NCI-H510A treated with DMSO at 0.1 percent for 48 hours (cell line): ENCODE measurements around the gene FGF7.
"Not testable (repeated sequence)": the region's sequence is repeated elsewhere in the genome, so short reads cannot be mapped to it uniquely, and the experiment has no call there.

Experiments used
- DNase-seq: peaks from one replicate; lab custom pipeline; 2025; lab: John Stamatoyannopoulos, UW

The FGF7 gene, protein sequence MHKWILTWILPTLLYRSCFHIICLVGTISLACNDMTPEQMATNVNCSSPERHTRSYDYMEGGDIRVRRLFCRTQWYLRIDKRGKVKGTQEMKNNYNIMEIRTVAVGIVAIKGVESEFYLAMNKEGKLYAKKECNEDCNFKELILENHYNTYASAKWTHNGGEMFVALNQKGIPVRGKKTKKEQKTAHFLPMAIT

DNA sequence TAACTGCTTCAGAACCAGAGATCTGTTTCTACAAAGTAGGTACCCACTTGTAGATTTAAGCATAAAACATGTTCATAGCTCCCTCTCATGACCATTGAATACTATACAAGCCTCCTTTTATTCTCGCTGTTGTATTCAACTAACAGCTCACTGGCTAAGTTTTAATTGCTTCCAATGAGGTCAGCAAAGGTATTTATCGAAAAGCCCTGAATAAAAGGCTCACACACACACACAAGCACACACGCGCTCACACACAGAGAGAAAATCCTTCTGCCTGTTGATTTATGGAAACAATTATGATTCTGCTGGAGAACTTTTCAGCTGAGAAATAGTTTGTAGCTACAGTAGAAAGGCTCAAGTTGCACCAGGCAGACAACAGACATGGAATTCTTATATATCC is at the start of gene FGF7:
TSS of gene FGF7 (plus strand) at position 222 of the 400 bp plus-strand sequence. CDS start 1,056 bp downstream, outside the sequence.
- DNase-seq = no peak

DNA sequence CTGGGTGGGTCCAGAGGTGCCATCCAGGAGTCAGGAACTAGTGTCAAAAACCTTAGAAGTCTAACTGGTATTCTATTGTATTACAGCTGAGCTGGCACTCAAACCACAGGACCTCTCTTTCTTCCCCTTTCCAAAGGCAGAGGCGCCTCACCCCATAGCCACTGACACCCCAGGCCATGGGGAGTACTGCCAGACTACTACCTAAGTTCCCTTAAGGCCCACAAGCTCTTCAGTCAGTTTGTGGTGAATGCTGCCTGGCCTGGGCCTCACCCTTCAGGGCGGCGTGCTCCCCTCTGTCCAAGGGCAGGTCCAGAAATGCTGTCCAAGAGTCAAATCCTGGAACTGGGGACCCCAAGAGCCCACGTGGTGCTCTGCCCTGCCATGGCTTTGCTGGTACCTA is 43.0 kb upstream of the FGF7 start:
- no peak for DNase-seq

DNA sequence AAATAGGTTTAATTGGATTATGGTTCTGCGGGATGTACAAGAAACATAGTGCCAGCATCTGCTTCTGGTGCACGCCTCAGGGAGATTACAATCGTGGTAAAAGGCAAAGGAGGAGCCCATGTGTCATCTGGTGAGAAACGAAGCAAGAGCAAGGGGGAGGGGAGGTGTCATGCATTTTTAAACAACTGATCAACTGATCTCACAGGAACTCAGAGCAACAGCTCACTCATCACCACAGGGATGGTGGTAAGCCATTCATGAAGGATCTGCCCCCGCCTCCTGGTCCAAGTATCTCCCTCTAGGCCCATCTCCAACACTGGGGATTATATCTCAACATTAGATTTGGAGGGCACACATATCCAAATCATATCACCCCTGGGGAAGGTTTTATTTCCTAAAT is 42.1 kb upstream of the FGF7 start:
- no peak for DNase-seq

DNA sequence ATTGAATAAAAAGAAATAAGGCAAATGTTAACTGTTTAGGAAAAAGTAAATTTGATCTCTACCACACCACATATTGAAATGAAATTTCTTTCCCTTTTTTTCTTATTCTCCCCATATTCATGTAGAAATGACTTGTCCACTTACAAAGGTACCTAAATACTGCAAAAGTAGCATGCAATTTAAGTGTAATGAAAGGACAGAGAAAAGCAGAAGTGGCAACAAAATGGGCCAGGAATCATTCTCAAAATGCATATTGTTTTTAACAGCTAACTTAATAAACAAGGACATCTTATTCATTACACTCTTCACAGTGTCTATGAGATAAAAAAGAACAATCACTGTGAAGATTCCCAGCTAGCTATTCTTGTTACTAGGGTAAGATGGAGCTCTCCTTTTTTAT is 40.6 kb upstream of the FGF7 start:
- no peak for DNase-seq

DNA sequence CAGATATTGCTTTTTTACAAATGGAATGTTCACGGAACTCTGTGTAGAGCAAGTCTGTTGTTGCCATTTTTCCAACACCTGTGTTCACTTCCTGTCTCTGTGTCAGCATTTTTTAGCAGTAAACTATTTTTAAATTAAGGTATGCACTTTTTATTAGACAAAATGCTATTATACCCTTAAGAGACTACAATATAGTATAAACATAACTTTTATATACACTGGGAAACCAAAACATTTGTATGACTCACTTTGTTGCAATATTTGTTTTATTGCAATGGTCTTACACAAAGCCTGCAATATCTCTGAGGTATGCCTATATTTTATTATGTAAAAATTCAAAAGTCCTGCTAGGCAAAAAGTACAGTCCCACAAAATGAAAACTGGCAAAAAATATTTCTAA is 39.8 kb upstream of the FGF7 start:
- no peak for DNase-seq

GRCh38 chr15:49387471-49387870 is 35.6 kb upstream of the FGF7 start:
- no peak for DNase-seq

DNA sequence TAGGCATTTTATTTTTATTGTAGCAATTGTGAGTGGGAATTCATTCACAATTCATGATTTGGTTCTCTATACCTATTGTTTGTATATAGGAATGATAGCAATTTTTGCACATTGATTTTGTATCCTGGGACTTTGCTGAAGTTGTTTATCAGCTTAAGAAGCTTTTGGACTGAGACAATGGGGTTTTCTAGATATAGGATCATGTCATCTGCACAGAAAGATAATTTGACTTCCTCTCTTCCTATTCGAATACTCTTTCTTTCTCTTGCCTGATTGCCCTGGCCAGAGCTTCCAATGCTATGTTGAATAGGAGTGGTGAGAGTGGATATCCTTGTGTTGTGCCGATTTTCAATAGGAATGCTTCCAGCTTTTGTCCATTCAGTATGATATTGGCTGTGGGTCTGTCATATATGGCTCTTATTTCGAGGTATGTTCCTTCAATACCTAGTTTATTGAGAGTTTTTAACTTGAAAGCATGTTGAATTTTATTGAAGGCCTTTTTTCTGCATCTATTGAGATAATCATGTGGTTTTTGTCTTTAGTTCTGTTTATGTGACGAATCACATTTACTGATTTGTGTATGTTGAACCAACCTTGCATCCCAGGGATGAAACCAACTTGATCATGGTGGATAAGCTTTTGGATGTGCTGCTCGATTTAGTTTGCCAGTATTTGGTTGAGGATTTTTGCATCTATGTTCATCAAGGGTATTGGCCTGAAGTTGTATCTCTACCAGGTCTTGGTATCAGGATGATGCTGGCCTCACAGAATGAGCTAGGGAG is 20.3 kb upstream of the FGF7 start:
- DNase-seq = not testable (repeated sequence)

GRCh38 chr15:49406352-49407118 is 16.5 kb upstream of the FGF7 start:
- no peak for DNase-seq

DNA sequence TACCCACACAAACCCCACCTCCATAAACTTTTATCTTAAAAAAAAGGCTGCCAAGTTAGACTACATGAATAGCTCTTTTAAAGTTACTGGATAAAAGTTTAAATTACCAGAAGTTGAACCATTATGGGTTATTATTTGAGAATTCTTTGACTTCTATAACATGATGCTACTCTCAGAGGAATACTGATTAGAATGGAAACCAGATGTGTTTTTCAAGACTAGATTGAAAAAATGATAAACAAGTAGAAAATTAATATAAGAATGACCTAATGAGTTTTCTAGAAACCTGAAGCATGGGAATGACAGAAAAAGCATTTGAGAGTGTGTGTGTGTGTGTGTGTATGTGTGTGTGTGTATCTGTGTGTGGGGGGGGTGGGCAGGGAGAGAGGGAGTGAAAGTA is 12.4 kb upstream of the FGF7 start:
- no peak for DNase-seq

GRCh38 chr15:49412797-49413196 is 10.2 kb upstream of the FGF7 start:
- no peak for DNase-seq

- no peak for DNase-seq
These were observed 7.9 kb upstream of the FGF7 start for GRCh38 chr15:49415149-49415548.

GRCh38 chr15:49415638-49416037 is 7.4 kb upstream of the FGF7 start:
- no peak for DNase-seq

GRCh38 chr15:49418811-49419210 is 4.2 kb upstream of the FGF7 start:
- no peak for DNase-seq

GRCh38 chr15:49421991-49422390 is 1.1 kb upstream of the FGF7 start:
- peak; percentile 12 for DNase-seq

- no peak for DNase-seq
These were observed 984 bp downstream of the FGF7 start for GRCh38 chr15:49423901-49424550.

- DNase-seq = no peak
These were observed 1.9 kb downstream of the FGF7 start for GRCh38 chr15:49424954-49425353.

DNA sequence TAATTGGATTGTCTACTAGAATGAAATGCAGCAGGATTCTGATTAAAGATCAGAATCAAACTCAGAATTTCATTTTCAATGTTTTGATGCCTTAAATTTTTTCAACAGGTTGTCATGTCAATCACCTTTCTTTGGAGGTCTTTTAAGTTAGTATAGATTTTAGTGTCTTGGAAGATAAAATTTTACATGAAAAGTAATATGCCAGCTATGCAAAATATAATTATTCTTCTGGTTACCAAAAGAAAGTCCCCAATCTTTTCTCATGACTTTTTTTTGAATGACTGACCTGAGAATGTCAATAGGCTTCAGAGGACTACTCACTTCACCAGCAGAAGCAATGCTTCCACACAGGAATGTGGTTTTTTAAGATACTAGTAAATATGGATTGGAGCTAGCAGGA is 4.3 kb downstream of the FGF7 start:
- DNase-seq = no peak

GRCh38 chr15:49428409-49429095 is 5.5 kb downstream of the FGF7 start:
- DNase-seq = no peak

GRCh38 chr15:49430046-49430445 is 7.0 kb downstream of the FGF7 start:
- DNase-seq = no peak

- no peak for DNase-seq
These were observed 12.1 kb downstream of the FGF7 start for GRCh38 chr15:49435174-49435573.

- no peak for DNase-seq
These were observed 13.7 kb downstream of the FGF7 start for GRCh38 chr15:49436751-49437150.
